Measurements from ENCODE around the gene M6PR. TPM values are rescaled to one million over a fixed set of nuclear protein-coding genes. Genes with fewer than 3 reads are reported as not detected.

M6PR gene
- polyA plus RNA-seq (2013, experiment 1 of 2; ENCODE audit: insufficient read length), result 175 TPM
- polyA plus RNA-seq (2013, experiment 2 of 2; ENCODE audit: insufficient read length), result 137 TPM

- peak; percentile 96 for DNase-seq
Observed at GRCh38 chr12:8949342-8950220, at the start of gene M6PR. M6PR (minus strand) TSS chr12:8949645; CDS start chr12:8946404, 3,241 bp downstream.

DNA sequence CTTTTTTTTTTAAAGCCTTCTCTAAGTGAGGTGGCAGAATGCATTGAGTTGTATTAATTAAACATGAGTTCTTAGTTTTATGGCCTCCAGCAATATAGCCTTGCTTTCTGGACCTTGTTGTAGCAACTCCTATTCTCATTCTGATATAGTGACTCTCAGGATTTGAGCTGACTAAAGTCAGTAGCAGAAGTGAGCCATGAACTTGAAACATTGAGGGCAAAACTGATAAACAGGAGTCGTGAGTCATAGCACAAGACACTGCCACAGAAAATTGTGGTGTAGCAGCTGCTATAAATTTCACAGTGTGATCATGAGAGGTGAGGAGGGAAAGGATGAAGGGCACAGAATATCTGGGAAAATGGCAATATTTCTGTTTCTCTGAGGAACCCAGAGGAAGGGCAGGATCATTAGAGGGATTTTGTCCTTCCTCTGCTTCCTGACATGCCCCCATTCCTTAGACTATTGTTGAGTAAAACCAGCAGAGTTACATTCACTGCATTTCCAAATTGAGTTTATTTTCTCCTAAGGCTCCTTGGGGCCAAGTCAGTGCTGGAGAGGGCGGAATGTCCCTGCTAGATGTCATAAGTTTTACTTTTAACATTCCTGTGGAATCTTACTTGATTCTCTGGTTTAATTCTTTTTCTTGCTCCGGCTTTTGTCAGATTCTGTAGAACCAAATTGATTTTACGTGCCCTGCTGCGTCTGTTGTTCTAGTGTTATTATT lies 47.4 kb upstream of the M6PR start:
- peak; percentile 7 for DNase-seq

- DNase-seq, result no peak
Observed at GRCh38 chr12:8995021-8995775, 45.8 kb upstream of the M6PR start.

DNA sequence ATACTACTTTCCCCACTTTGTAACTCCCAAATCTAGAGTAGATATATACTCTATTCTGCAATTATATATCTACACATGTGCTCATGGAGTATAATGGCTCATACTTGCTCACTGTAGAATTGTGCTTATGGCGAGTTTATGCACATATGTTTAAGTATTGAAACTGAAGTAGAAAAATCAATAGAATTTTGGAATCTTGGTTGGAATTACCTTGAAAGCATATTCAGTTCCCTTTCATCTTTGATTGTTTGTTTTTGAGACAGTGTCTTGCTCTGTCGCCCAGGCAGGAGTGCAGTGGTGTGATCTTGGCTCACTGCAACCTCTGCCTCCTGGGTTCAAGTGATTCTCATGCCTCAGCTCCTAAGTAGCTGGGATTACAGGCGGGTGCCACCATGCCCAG lies 44.4 kb upstream of the M6PR start:
- DNase-seq, result no peak

DNA sequence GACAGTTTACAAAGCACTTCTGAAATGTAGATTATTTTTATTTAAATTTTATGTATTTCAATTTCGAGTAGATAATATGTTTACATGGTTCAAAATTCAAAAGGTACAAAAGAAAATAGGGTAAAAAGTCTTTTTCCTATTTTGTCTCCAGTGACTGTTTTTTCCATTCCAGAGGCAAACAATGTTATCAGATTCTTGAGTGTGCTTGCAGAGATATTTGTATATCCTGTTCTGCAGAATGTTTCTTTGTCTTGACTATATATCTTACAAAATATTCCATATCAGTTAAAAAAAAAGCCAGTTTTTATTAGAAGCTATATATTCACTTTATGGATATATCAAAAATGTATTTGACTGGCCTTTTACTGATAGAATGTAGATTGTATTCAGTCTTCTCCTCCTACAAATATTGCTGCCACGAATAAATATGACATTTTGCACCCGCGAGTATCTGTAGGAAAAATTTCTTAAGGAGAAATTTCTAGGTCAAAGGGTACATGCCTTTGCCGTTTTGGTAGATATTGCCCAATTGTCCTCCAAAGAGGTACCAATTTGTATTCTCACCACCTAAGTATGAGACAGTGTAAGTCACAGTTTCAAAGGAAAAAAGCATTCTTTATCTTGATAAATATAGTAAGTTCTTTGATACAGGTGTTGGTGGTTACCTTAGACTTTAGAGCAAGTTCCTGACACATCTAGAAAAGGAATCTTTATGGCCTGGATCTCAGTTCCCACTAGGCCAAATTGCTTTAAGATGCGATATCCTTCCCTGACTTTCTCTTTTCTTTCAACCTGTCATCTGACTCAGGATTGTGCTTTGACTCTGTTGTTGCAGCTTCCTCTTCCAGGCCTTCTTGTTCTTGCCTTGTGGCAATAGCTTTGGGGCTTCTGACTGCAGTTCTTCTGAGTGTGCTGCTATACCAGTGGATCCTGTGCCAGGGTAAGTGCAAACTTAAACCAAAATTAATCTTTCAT lies 42.2 kb upstream of the M6PR start:
- DNase-seq, result no peak

- no peak for DNase-seq
Observed at GRCh38 chr12:8989413-8989812, 40.0 kb upstream of the M6PR start, which contains the start of gene KLRG1. KLRG1 (plus strand) TSS chr12:8989546; CDS start chr12:8989636, 90 bp downstream.

GRCh38 chr12:8987685-8988084 lies 38.2 kb upstream of the M6PR start:
- no peak for DNase-seq

- DNase-seq, result no peak
Observed at GRCh38 chr12:8987163-8987562, 37.7 kb upstream of the M6PR start.

DNA sequence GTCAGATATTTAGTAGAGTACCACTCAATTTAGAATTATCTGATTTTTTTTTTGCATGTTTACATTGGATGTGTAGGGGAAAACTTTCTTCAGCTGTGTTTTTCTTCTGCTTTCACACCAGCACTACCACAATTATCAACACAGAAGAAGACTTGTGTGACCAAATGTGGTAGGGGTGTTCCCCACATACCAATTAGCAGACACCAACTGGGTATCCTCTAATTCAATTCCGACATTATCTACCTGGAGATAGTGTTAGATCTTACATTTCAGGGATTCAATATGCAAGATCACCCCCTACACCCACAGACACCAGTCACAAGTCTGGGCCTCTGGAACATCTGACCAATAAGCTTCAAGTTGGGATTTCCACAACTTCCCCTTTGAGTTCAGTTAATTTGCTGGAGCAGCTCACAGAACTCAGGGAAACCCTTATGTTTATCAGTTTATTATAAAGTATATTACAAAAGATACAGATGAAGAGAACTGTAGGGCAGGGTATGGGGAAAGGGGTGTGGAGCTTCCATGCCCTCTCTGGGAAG lies 35.8 kb upstream of the M6PR start:
- DNase-seq, result no peak

GRCh38 chr12:8980137-8980536 lies 30.7 kb upstream of the M6PR start:
- DNase-seq, result no peak

DNA sequence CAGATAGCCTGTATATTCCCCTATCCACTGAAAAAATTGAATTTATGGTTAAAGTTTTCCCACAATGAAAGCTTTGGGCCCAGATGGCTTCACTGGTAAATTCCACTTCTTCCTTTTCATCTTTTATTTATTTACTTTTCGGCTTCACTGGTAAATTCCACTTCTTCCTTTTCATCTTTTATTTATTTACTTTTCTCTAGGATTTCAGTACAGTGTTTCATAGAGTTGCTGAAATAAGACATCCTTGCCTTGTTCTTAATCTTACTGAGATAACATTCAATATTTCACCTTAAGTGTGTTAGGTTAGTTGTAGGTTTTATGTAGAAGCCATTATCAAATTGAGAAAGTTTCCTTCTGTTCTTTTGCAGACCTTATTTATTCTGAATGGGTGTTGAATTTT lies 21.0 kb upstream of the M6PR start:
- DNase-seq, result no peak

DNA sequence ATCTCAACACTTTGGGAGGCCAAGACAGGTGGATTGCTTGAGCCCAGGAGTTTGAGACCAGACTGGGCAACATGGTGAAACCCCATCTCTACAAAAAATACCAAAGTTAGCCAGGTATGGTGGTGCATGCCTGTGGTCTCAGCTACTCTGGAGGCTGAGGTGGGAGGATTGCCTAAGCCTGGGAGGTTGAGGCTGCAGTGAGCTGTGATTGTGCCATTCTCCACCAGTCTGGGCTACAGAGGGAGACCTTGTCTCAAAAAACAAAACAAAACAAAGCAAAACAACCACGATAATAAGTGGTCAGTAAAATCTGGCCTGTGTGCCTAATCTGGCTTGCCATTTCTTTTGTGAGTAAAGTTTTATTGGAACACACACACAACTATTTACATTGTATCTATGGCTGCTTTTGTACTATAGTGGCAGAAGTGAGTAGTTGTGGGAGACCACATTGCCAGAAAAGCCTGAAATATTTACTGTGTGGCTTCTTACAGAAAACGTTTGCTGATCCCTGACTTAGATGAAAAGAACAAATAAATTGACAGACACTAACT lies 20.5 kb upstream of the M6PR start:
- no peak for DNase-seq

- no peak for DNase-seq
Observed at GRCh38 chr12:8968761-8969160, 19.3 kb upstream of the M6PR start.

DNA sequence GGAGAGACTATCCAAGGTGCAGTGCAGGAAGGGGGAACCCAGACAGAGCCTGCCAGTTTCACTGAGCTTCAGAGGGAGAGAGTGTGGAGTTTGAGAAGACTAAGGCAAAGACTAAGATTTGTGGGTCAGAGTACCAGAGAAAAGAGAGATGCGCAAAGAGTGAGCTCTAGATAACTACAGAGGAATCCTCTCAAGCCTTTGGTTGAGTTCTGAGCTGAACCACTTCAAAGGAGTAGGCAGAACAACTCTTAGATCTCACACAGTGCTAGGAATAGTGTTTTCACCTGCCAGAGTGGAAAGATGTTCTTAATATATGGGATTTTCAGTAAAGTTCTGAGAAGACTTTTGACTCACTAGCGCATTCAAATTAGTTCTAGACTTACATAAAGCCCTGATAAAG lies 10.7 kb upstream of the M6PR start:
- no peak for DNase-seq

GRCh38 chr12:8958066-8958465 lies 8.6 kb upstream of the M6PR start:
- DNase-seq, result no peak

DNA sequence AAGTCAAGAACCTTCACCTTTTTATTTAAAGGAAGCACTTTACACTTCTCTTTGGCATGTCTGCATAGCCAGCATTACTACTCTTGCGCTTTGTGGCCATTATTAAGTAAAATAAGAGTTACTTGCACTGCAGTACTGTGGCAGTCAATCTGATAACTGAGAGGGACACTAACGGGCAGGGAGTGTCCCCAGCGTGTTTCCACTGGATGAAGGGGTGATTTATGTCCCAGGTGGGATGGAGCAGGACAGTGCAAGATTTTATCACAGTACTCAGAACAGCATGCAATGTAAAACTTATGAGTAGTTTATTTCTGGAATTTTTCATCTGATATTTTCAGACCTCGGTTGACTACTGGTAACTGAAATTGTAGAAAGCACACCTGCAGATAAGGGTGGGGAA lies 8.1 kb upstream of the M6PR start:
- DNase-seq, result no peak

DNA sequence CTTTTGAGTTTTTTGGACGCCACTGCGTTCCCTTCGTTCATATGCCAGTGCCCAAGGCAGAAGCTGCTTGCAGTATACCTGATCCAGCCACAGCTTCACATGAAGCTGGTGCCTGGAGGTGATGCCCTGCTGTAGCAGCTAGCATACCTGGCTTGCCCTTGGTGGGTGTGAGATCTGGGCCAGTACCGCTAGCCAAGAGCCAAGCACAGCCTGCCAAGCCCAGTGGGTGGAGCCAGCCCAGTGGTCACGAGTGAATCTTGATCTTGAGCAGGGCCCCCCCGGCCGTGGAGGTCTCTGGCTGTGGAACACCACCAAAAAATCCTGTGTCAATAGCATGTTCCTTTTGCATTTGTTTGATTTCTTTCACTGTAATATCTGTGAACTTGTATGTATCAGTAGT lies 7.3 kb upstream of the M6PR start:
- no peak for DNase-seq

- DNase-seq, result no peak
Observed at GRCh38 chr12:8956073-8956472, 6.6 kb upstream of the M6PR start.

- DNase-seq, result no peak
Observed at GRCh38 chr12:8953773-8954402, 4.4 kb upstream of the M6PR start.

GRCh38 chr12:8951744-8952143 lies 2.3 kb upstream of the M6PR start:
- no peak for DNase-seq
